SK-N-SH (cell line): ENCODE results near the gene MFSD12. TPM values are rescaled to one million over a fixed set of nuclear protein-coding genes. Genes with fewer than 3 reads are reported as not detected.

Experiments used
- CTCF ChIA-PET: fragments of 300-600, 350-600 bp; formaldehyde crosslinking; extraction: SDS; loops from one replicate; lab custom pipeline; 2021; lab: Yijun Ruan, JAX
- POLR2A ChIA-PET: fragments of 350-600 bp; sonication (Branson Sonifier 250); formaldehyde crosslinking; extraction: SDS; loops from one replicate; lab custom pipeline; 2020; ENCODE audit warnings: antibody characterized with exemption, inconsistent platforms; lab: Yijun Ruan, JAX
- DNase-seq: peaks from one replicate; pipeline ENCODE4 v3.0.0; 2012
- H2AFZ ChIP-seq: fragments of 200-600 bp; sonication (generic); 2 replicates; pipeline ENCODE4 v1.8.1; 2016; ENCODE audit warnings: antibody characterized with exemption, mild to moderate bottlenecking, low read depth
- H3F3A ChIP-seq: fragments of 200-600 bp; sonication (generic); replicated peaks from 2 replicates; pipeline ENCODE3; 2016; ENCODE audit warnings: antibody characterized with exemption, mild to moderate bottlenecking; ENCODE audit not compliant: insufficient read depth
- H3K27ac ChIP-seq, 2 experiments: fragments of 200-500 bp in 1 of 2; fragments of 200-600 bp in 1 of 2; sonication (Bioruptor generic) in 1 of 2; sonication (generic), shearing (Covaris generic) in 1 of 2; 2 replicates each; pipeline versions ENCODE4 v1.5.1 to v1.6.1; 2014 to 2016; ENCODE audit warnings: low read depth in 2 of 2, inconsistent platforms in 1 of 2, low read length in 1 of 2, mild to moderate bottlenecking in 1 of 2, mixed read lengths in 1 of 2
- H3K27me3 ChIP-seq: fragments of 200-600 bp; sonication (generic), shearing (Covaris generic); 2 replicates; pipeline ENCODE4 v1.6.1; 2016; ENCODE audit warnings: mixed run types; ENCODE audit not compliant: insufficient read depth
- H3K36me3 ChIP-seq, 2 experiments: fragments of 200-500 bp in 1 of 2; fragments of 200-600 bp in 1 of 2; sonication (Bioruptor generic) in 1 of 2; sonication (generic) in 1 of 2; replicated peaks in 1 of 2; 2 replicates each; pipeline versions ENCODE3 to v1.5.1; 2014 to 2016; ENCODE audit warnings: low read length in 1 of 2, mild to moderate bottlenecking in 1 of 2; ENCODE audit not compliant: insufficient read depth in 2 of 2, control insufficient read depth in 1 of 2
- H3K4me1 ChIP-seq, 2 experiments: fragments of 200-500 bp in 1 of 2; fragments of 200-600 bp in 1 of 2; sonication (Bioruptor generic) in 1 of 2; sonication (generic), shearing (Covaris generic) in 1 of 2; 2 replicates each; pipeline versions ENCODE4 v1.5.1 to v1.6.1; 2014 to 2016; ENCODE audit warnings: low read depth in 1 of 2, low read length in 1 of 2, mixed run types in 1 of 2; ENCODE audit not compliant: insufficient read depth in 2 of 2, control insufficient read depth in 1 of 2
- H3K4me2 ChIP-seq: fragments of 200-600 bp; sonication (generic), shearing (Covaris generic); 2 replicates; pipeline ENCODE4 v1.6.1; 2017; ENCODE audit warnings: mixed run types
- H3K4me3 ChIP-seq, 2 experiments: fragments of 200-500 bp in 1 of 2; fragments of 200-600 bp in 1 of 2; sonication (Bioruptor generic) in 1 of 2; sonication (generic), shearing (Covaris generic) in 1 of 2; 2 replicates each; pipeline versions ENCODE4 v1.5.1 to v1.8.1; 2014 to 2016; ENCODE audit warnings: low read depth in 2 of 2, inconsistent platforms in 1 of 2, low read length in 1 of 2, mild to moderate bottlenecking in 1 of 2, mixed read lengths in 1 of 2, moderate library complexity in 1 of 2
- H3K79me2 ChIP-seq: fragments of 200-600 bp; sonication (generic); 2 replicates; pipeline ENCODE4 v1.8.1; 2017; ENCODE audit warnings: mild to moderate bottlenecking; ENCODE audit not compliant: insufficient read depth
- H3K9ac ChIP-seq: fragments of 200-600 bp; sonication (generic); 2 replicates; pipeline ENCODE4 v1.6.1; 2017; ENCODE audit warnings: mixed run types
- H3K9me2 ChIP-seq: fragments of 200-600 bp; sonication (generic); 2 replicates; pipeline ENCODE4 v1.6.1; 2017; ENCODE audit warnings: mixed run types
- H3K9me3 ChIP-seq: fragments of 200-600 bp; sonication (generic); 2 replicates; pipeline ENCODE4 v1.6.1; 2017; ENCODE audit warnings: mixed run types, mild to moderate bottlenecking, moderate library complexity
- H4K20me1 ChIP-seq: fragments of 200-600 bp; sonication (generic); 2 replicates; pipeline ENCODE4 v1.6.1; 2017; ENCODE audit warnings: mild to moderate bottlenecking, mixed run types; ENCODE audit not compliant: insufficient read depth
- CTCF ChIP-seq: fragments of 200-600 bp; sonication (generic); IDR thresholded peaks from 2 replicates; pipeline ENCODE4 v1.6.1; 2017; ENCODE audit warnings: antibody characterized with exemption, mild to moderate bottlenecking, moderate library complexity
- ELF1 ChIP-seq: IDR thresholded peaks from 2 replicates; pipeline ENCODE4 v1.4.0; 2012
- EP300 ChIP-seq, 2 experiments: IDR thresholded peaks; 2 replicates each; pipeline versions ENCODE4 v1.4.0 to v1.6.1; 2012; ENCODE audit warnings: borderline replicate concordance in 1 of 2, low read depth in 1 of 2, low read length in 1 of 2
- EZH2phosphoT487 ChIP-seq: fragments of 200-600 bp; sonication (generic); IDR thresholded peaks from 2 replicates; pipeline ENCODE4 v1.6.1; 2017; ENCODE audit warnings: low read depth, mixed run types, mild to moderate bottlenecking, antibody characterized with exemption, moderate library complexity, borderline replicate concordance
- GATA2 ChIP-seq: sonication (generic); formaldehyde crosslinking; IDR thresholded peaks from 2 replicates; pipeline ENCODE4 v1.5.0; 2020; ENCODE audit warnings: mild to moderate bottlenecking, missing genetic modification reagents
- IRF3 ChIP-seq: fragments of 150-350 bp; IDR thresholded peaks from 2 replicates; pipeline ENCODE4 v1.6.1; 2016; ENCODE audit warnings: mild to moderate bottlenecking, low read depth, low read length
- MEF2A ChIP-seq: IDR thresholded peaks from 2 replicates; pipeline ENCODE4 v1.4.0; 2012; ENCODE audit warnings: low read depth, borderline replicate concordance
- MXI1 ChIP-seq: IDR thresholded peaks from 2 replicates; pipeline ENCODE4 v1.6.1; 2012; ENCODE audit warnings: mild to moderate bottlenecking, low read depth, low read length, improper control_type of control experiment
- NFIC ChIP-seq: IDR thresholded peaks from 2 replicates; pipeline ENCODE4 v1.4.0; 2012; ENCODE audit warnings: borderline replicate concordance
- NRF1 ChIP-seq: IDR thresholded peaks from 2 replicates; pipeline ENCODE4 v1.6.1; 2012; ENCODE audit warnings: low read depth, mild to moderate bottlenecking, low read length
- RFX5 ChIP-seq: IDR thresholded peaks from 2 replicates; pipeline ENCODE4 v1.6.1; 2012; ENCODE audit warnings: mild to moderate bottlenecking, improper control_type of control experiment, low read length
- RXRA ChIP-seq: IDR thresholded peaks from 2 replicates; pipeline ENCODE4 v1.4.0; 2012; ENCODE audit warnings: low read depth, mild to moderate bottlenecking, borderline replicate concordance
- TCF12 ChIP-seq: IDR thresholded peaks from 2 replicates; pipeline ENCODE4 v1.4.0; 2012
- TEAD4 ChIP-seq: IDR thresholded peaks from 2 replicates; pipeline ENCODE4 v1.4.0; 2012; ENCODE audit warnings: mild to moderate bottlenecking, borderline replicate concordance; ENCODE audit not compliant: insufficient read depth
- USF1 ChIP-seq: IDR thresholded peaks from 2 replicates; pipeline ENCODE4 v1.4.0; 2012; ENCODE audit warnings: low read depth, borderline replicate concordance
- USF2 ChIP-seq: fragments of 150-350 bp; IDR thresholded peaks from 2 replicates; pipeline ENCODE4 v1.6.1; 2017; ENCODE audit warnings: antibody characterized with exemption, low read length, low read depth, borderline replicate concordance
- YY1 ChIP-seq: IDR thresholded peaks from 2 replicates; pipeline ENCODE4 v1.4.0; 2012; ENCODE audit warnings: low read depth, mild to moderate bottlenecking
- WGBS: methylation state at CpG from one replicate; pipeline ENCODE4 v1.1.6; 2017; ENCODE audit warnings: low lambda C conversion rate; 5-methylcytosine and 5-hydroxymethylcytosine counted together
- polyA plus RNA-seq, 3 experiments: library from polyadenylated mRNA; depleted of rRNA; stranded (reverse); fragments of >200 nt; gene quantifications; 2 replicates each; pipeline ENCODE4 v1.2.3, GENCODE V29; 2012

Gene MFSD12
- polyA plus RNA-seq, 1 of the 3 experiments (the other 2 are of a cell fraction): 53.3 TPM

GRCh38 chr19:3526507-3527237, 30.7 kb downstream of the MFSD12 start:
- no peak overlapping the region for H3K4me2 ChIP-seq
- DNase-seq: no peak
- H3K9me2 ChIP-seq: no peaks in the 10 kb centered on the region
- H3K27ac ChIP-seq: no peak overlapping the region
- no peaks in the 10 kb centered on the region for H3K9me3 ChIP-seq
- CTCF ChIA-PET: interaction anchor here (1.1 to 1.6 kb wide), 4 partner anchors 11 to 180 kb away, joined by 3 to 4 read pairs (median 4); no protein-coding TSS in a partner anchor
- H3K9ac ChIP-seq: no peak overlapping the region
- H4K20me1 ChIP-seq: peaks cover 23% of the 10 kb centered on the region
- POLR2A ChIA-PET: no interaction called here
- H3K27me3 ChIP-seq: no peaks in the 10 kb centered on the region
- 98% methylated on average over 14 of the region's 28 CpGs for WGBS
- H3K79me2 ChIP-seq: peaks cover 23% of the 10 kb centered on the region; the same call in 1 of the 2 replicates
- no peak overlapping the region for H3K4me3 ChIP-seq
- no peaks in the 10 kb centered on the region for H3F3A ChIP-seq
- H2AFZ ChIP-seq: no peak overlapping the region
- no peaks in the 10 kb centered on the region for H3K4me1 ChIP-seq
- TF ChIP-seq EP300 (IDR thresholded peaks at IDR 0.05; ENCODE audit: borderline replicate concordance in 1 of 2, low read depth in 1 of 2, low read length in 1 of 2): no peak
- TF ChIP-seq GATA2 (CRISPR knock-in tag): no peak
- TF ChIP-seq CTCF: peak; percentile 18; the same call in 1 of the 2 replicates
- no peak for TF ChIP-seq NFIC
- no peak for TF ChIP-seq TCF12
- no peak for TF ChIP-seq USF1
- H3K36me3 ChIP-seq: peaks cover 8 to 41% of the 10 kb centered on the region in 2 experiments

- Histone ChIP-seq H3K9ac (no peak overlapping the region), H3K79me2 (peaks cover 40% of the 10 kb centered on the region), H3K36me3 (peaks cover 8 to 31% of the 10 kb centered on the region in 2 experiments), H3K27ac (no peak overlapping the region), H2AFZ (no peak overlapping the region), H3F3A (no peaks in the 10 kb centered on the region), H3K4me2 (no peak overlapping the region), H3K9me3 (no peaks in the 10 kb centered on the region), H3K27me3 (no peaks in the 10 kb centered on the region), H3K9me2 (no peaks in the 10 kb centered on the region), H3K4me3 (no peak overlapping the region), H4K20me1 (peaks cover 39% of the 10 kb centered on the region), H3K4me1 (peaks cover 0 to 10% of the 10 kb centered on the region in 2 experiments; a peak in 1 of 4 replicates)
- ChIA-PET POLR2A (no interaction called here), CTCF (no interaction called here)
- WGBS: 97% methylated on average over 17 of the region's 20 CpGs
- DNase-seq: no peak
- TF ChIP-seq TEAD4 (no peak), NRF1 (no peak), RFX5 (no peak), USF2 (no peak), MXI1 (no peak), EZH2phosphoT487 (no peak), RXRA (no peak), YY1 (no peak), MEF2A (no peak), ELF1 (no peak), CTCF (no peak), IRF3 (no peak)
Observed at GRCh38 chr19:3524904-3525451, 32.4 kb downstream of the MFSD12 start.
